ENCODE data around the gene INSIG2. TPM values are rescaled to one million over a fixed set of nuclear protein-coding genes. Genes with fewer than 3 reads are reported as not detected.

INSIG2 gene
- total RNA-seq, 1 experiment from 2014 or later = 8.7 TPM

DNA sequence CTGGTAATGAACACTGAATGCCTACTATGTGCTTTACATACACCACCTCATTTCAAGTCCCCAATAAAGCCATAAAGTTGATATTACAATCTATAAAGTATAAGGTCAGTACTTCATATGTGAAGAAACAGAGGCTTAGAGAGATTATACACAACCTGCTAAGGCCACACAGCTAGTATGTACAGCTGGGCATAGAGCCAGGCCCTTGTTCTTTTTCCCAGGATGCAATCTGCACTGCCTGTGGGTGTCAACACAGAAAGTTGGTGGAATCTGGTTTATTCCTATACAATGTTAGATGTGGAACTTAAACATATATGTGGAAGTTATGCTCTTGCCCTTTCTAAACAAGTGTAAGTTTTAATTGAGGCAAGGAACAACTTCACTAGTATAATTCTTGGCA, 32.8 kb downstream of the INSIG2 start:
- H3K9me3 ChIP-seq (ENCODE audit: control insufficient read depth, low read depth, low read length) = no peaks in the 10 kb centered on the region
- no peak overlapping the region for H3K27ac Mint-ChIP-seq
- no peak overlapping the region for H3K18ac ChIP-seq (ENCODE audit: insufficient read length, low read depth, low read length)
- H2BK5ac ChIP-seq (ENCODE audit: insufficient read length, low read length) = no peak overlapping the region
- no peak overlapping the region for H3K4me3 Mint-ChIP-seq
- H3K36me3 Mint-ChIP-seq (ENCODE audit: insufficient read depth in 1 of 3, low read depth in 3 of 3) = no peaks in the 10 kb centered on the region
- no peak overlapping the region for H3K27ac ChIP-seq (ENCODE audit: insufficient read length, low read depth, low read length)
- no peaks in the 10 kb centered on the region; a peak in 1 of 5 replicates for H3K9me3 Mint-ChIP-seq
- DNase-seq = no peak
- H3K9ac ChIP-seq (ENCODE audit: extremely low read depth, insufficient read length, low read length) = no peak overlapping the region
- H2AK5ac ChIP-seq (ENCODE audit: insufficient read length, low read length) = no peak overlapping the region
- TF ChIP-seq, protein P1, sequence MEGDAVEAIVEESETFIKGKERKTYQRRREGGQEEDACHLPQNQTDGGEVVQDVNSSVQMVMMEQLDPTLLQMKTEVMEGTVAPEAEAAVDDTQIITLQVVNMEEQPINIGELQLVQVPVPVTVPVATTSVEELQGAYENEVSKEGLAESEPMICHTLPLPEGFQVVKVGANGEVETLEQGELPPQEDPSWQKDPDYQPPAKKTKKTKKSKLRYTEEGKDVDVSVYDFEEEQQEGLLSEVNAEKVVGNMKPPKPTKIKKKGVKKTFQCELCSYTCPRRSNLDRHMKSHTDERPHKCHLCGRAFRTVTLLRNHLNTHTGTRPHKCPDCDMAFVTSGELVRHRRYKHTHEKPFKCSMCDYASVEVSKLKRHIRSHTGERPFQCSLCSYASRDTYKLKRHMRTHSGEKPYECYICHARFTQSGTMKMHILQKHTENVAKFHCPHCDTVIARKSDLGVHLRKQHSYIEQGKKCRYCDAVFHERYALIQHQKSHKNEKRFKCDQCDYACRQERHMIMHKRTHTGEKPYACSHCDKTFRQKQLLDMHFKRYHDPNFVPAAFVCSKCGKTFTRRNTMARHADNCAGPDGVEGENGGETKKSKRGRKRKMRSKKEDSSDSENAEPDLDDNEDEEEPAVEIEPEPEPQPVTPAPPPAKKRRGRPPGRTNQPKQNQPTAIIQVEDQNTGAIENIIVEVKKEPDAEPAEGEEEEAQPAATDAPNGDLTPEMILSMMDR (conservative IDR thresholded peaks at IDR 0.05) = no peak
- H3K4ac ChIP-seq (ENCODE audit: low read depth, low read length) = no peak overlapping the region
- no peak overlapping the region for H3T11ph ChIP-seq (ENCODE audit: low read length)
- H2BK12ac ChIP-seq (ENCODE audit: insufficient read length, low read depth, low read length) = no peak overlapping the region
- no peak overlapping the region for H3K14ac ChIP-seq (ENCODE audit: insufficient read depth, low read length)
- H4K20me1 ChIP-seq (ENCODE audit: control insufficient read depth, insufficient read depth, insufficient read length) = no peaks in the 10 kb centered on the region
- H2AFZ ChIP-seq (ENCODE audit: low read length) = no peak overlapping the region
- H4K5ac ChIP-seq (ENCODE audit: insufficient read length, low read depth, low read length) = no peak overlapping the region
- H3K4me1 Mint-ChIP-seq = peaks cover 10 to 24% of the 10 kb centered on the region in 2 experiments; a peak in 2 of 4 replicates
- H3K27me3 ChIP-seq (ENCODE audit: insufficient read depth, low read length) = no peaks in the 10 kb centered on the region
- no peaks in the 10 kb centered on the region for H3K23me2 ChIP-seq (ENCODE audit: insufficient read length, low read depth, low read length, poor library complexity, severe bottlenecking)
- H2BK120ac ChIP-seq (ENCODE audit: low read depth, low read length, poor library complexity, severe bottlenecking) = no peak overlapping the region
- H3K79me2 ChIP-seq (ENCODE audit: insufficient read depth, low read length) = no peaks in the 10 kb centered on the region
- no peaks in the 10 kb centered on the region for H3K27me3 Mint-ChIP-seq (ENCODE audit: low read depth)
- H2BK15ac ChIP-seq (ENCODE audit: low read depth, low read length) = no peak overlapping the region
- no peak overlapping the region for H2BK20ac ChIP-seq (ENCODE audit: low read depth, low read length, poor library complexity, severe bottlenecking)
- no peaks in the 10 kb centered on the region; the same call in 1 of the 2 replicates for H3K4me1 ChIP-seq (ENCODE audit: insufficient read depth, low read length)
- no peak overlapping the region for H3K23ac ChIP-seq (ENCODE audit: insufficient read length, low read depth, low read length)
- no peak overlapping the region for H4K8ac ChIP-seq (replicated peaks; ENCODE audit: insufficient read length, low read depth, low read length)
- no peak overlapping the region for H3K56ac ChIP-seq (ENCODE audit: insufficient read length, low read depth, low read length)
- H3K4me2 ChIP-seq (ENCODE audit: insufficient read depth, insufficient read length, low read length) = no peak overlapping the region
- H4K91ac ChIP-seq (ENCODE audit: insufficient read length, low read depth, low read length) = no peak overlapping the region
- H3K79me1 ChIP-seq (ENCODE audit: insufficient read depth, low read depth, low read length, poor library complexity, severe bottlenecking) = no peaks in the 10 kb centered on the region

Measured in H9 (cell line).